HCT116 (cell line): ENCODE data around the gene OXGR1. TPM values are rescaled to one million over a fixed set of nuclear protein-coding genes. Genes with fewer than 3 reads are reported as not detected.

Experiments
- ATAC-seq: fragments of 200-7000 bp; cut with Tn5 transposase; 2 replicates; pipeline ENCODE4 v1.9.1; 2020; ENCODE audit warnings: mild to moderate bottlenecking, moderate library complexity
- BruUV-seq: library from RNA; stranded (reverse); fragments of 400-500 nt; replicated peaks from 2 replicates; lab custom pipeline; 2021; lab: Mats Ljungman, UMichigan
- CTCF ChIA-PET: fragments of 300-600 bp; sonication (Branson Sonifier 250); formaldehyde crosslinking; loops from one replicate; lab custom pipeline; 2021; ENCODE audit warnings: antibody characterized with exemption; lab: Charles Lee
- POLR2A ChIA-PET: fragments of 300-600, 350-600 bp; sonication (Branson Sonifier 250); formaldehyde crosslinking; loops from one replicate; lab custom pipeline; 2021; ENCODE audit warnings: antibody characterized with exemption; lab: Charles Lee
- RAD21 ChIA-PET, 2 experiments: fragments of 300-600 bp; sonication (Branson Sonifier 250); formaldehyde crosslinking; loops; one replicate each; lab custom pipeline; 2023; ENCODE audit warnings: low total read pairs in 2 of 2; ENCODE audit not compliant: uncharacterized antibody in 2 of 2, unreplicated experiment in 2 of 2, low non-redundant PET in 1 of 2; lab: Charles Lee
- DNase-seq: peaks from one replicate; pipeline ENCODE4 v3.0.0-alpha.2; 2010; ENCODE audit warnings: low read depth, low spot score
- H2AFZ ChIP-seq: fragments of 200-600 bp; shearing (Covaris generic), sonication (generic); 2 replicates; pipeline ENCODE4 v1.6.1; 2017; ENCODE audit warnings: low read depth, mixed run types, mixed read lengths, antibody characterized with exemption, low read length; ENCODE audit not compliant: poor library complexity, severe bottlenecking
- H3K27ac ChIP-seq: 2 replicates; pipeline ENCODE4 v1.5.1; 2012; ENCODE audit warnings: low read depth, low read length
- H3K27me3 ChIP-seq: fragments of 200-600 bp; sonication (generic); 2 replicates; pipeline ENCODE4 v1.6.1; 2016; ENCODE audit warnings: mixed run types, low read length, mixed read lengths; ENCODE audit not compliant: insufficient read depth
- H3K36me3 ChIP-seq, 2 experiments: fragments of 200-500 bp in 1 of 2; fragments of 200-600 bp in 1 of 2; sonication (Bioruptor generic) in 1 of 2; sonication (generic) in 1 of 2; 2 replicates each; pipeline versions ENCODE4 v1.5.1 to v1.6.1; 2014 to 2016; ENCODE audit warnings: low read length in 2 of 2, inconsistent platforms in 1 of 2, mixed read lengths in 1 of 2, mixed run types in 1 of 2; ENCODE audit not compliant: insufficient read depth in 2 of 2, control insufficient read depth in 1 of 2
- H3K4me1 ChIP-seq, 2 experiments: fragments of 200-600 bp in 1 of 2; sonication (generic) in 1 of 2; 2 replicates each; pipeline versions ENCODE4 v1.5.1 to v1.6.1; 2012 to 2017; ENCODE audit warnings: low read length in 2 of 2, inconsistent platforms in 1 of 2, mild to moderate bottlenecking in 1 of 2, mixed read lengths in 1 of 2, mixed run types in 1 of 2, moderate library complexity in 1 of 2; ENCODE audit not compliant: insufficient read depth in 2 of 2, control insufficient read depth in 1 of 2
- H3K4me2 ChIP-seq: fragments of 200-600 bp; sonication (generic); 2 replicates; pipeline ENCODE4 v1.6.1; 2017; ENCODE audit warnings: mixed run types, low read length, mixed read lengths
- H3K4me3 ChIP-seq, 2 experiments: fragments of 200-600 bp in 1 of 2; sonication (generic) in 1 of 2; replicated peaks in 1 of 2; 2 replicates each; pipeline ENCODE4 v1.5.1; 2011 to 2016; ENCODE audit warnings: low read length in 2 of 2, control low read depth in 1 of 2, low read depth in 1 of 2, mild to moderate bottlenecking in 1 of 2, mixed read lengths in 1 of 2, mixed run types in 1 of 2
- H3K79me2 ChIP-seq: fragments of 200-600 bp; sonication (generic); 2 replicates; pipeline ENCODE4 v1.6.1; 2017; ENCODE audit warnings: mild to moderate bottlenecking, mixed run types, low read length, moderate library complexity, mixed read lengths; ENCODE audit not compliant: insufficient read depth
- H3K9ac ChIP-seq: fragments of 200-600 bp; sonication (generic); 2 replicates; pipeline ENCODE4 v1.6.1; 2016; ENCODE audit warnings: low read length, mixed read lengths
- H3K9me2 ChIP-seq: fragments of 200-600 bp; sonication (generic), shearing (Covaris generic); 2 replicates; pipeline ENCODE4 v1.6.1; 2017; ENCODE audit warnings: mixed run types, mild to moderate bottlenecking, moderate library complexity; ENCODE audit not compliant: insufficient read depth
- H3K9me3 ChIP-seq, 2 experiments: fragments of 200-500 bp in 1 of 2; fragments of 200-600 bp in 1 of 2; sonication (Bioruptor generic) in 1 of 2; sonication (generic) in 1 of 2; 2 replicates each; pipeline ENCODE4 v1.6.1; 2014 to 2017; ENCODE audit warnings: low read length in 2 of 2, mixed read lengths in 2 of 2, inconsistent platforms in 1 of 2, low read depth in 1 of 2, mild to moderate bottlenecking in 1 of 2, mixed run types in 1 of 2, moderate library complexity in 1 of 2; ENCODE audit not compliant: control insufficient read depth in 1 of 2, insufficient read depth in 1 of 2
- H4K20me1 ChIP-seq: fragments of 200-600 bp; sonication (generic), shearing (Covaris generic); 2 replicates; pipeline ENCODE4 v1.6.1; 2017; ENCODE audit warnings: mixed run types, mild to moderate bottlenecking, moderate library complexity; ENCODE audit not compliant: insufficient read depth
- ATF3 ChIP-seq: IDR thresholded peaks from 2 replicates; pipeline ENCODE4 v1.6.1; 2012
- CEBPB ChIP-seq: IDR thresholded peaks from 2 replicates; pipeline ENCODE4 v1.6.1; 2012; ENCODE audit warnings: low read depth
- CTCF ChIP-seq, 3 experiments: fragments of 200-600 bp in 1 of 3; sonication (generic) in 1 of 3; IDR thresholded peaks in 2 of 3; conservative IDR thresholded peaks in 1 of 3; 2 replicates each; pipeline ENCODE4 v1.5.1; 2012 to 2017; ENCODE audit warnings: low read depth in 2 of 3, low read length in 2 of 3, antibody characterized with exemption in 1 of 3, borderline replicate concordance in 1 of 3, control low read depth in 1 of 3, mild to moderate bottlenecking in 1 of 3, mixed read lengths in 1 of 3, mixed run types in 1 of 3, moderate library complexity in 1 of 3; ENCODE audit not compliant: insufficient read depth in 1 of 3
- EGR1 ChIP-seq: IDR thresholded peaks from 2 replicates; pipeline ENCODE4 v1.6.1; 2012; ENCODE audit warnings: low read depth
- ELF1 ChIP-seq: IDR thresholded peaks from 2 replicates; pipeline ENCODE4 v1.6.1; 2012; ENCODE audit warnings: low read depth, borderline replicate concordance
- EZH2phosphoT487 ChIP-seq: fragments of 200-600 bp; IDR thresholded peaks from 2 replicates; pipeline ENCODE4 v1.6.1; 2018; ENCODE audit warnings: antibody characterized with exemption, borderline replicate concordance
- JUND ChIP-seq: IDR thresholded peaks from 2 replicates; pipeline ENCODE4 v1.6.1; 2012
- POLR2A ChIP-seq: IDR thresholded peaks from 2 replicates; pipeline ENCODE4 v1.7.0; 2011; ENCODE audit warnings: borderline replicate concordance; ENCODE audit not compliant: insufficient read depth, insufficient read length; ENCODE audit errors: extremely low read depth
- POLR2AphosphoS5 ChIP-seq: IDR thresholded peaks from 2 replicates; pipeline ENCODE4 v1.6.1; 2011; ENCODE audit warnings: mild to moderate bottlenecking, low read depth, low read length, moderate library complexity
- REST ChIP-seq: IDR thresholded peaks from 2 replicates; pipeline ENCODE4 v1.6.1; 2012; ENCODE audit warnings: low read depth
- SP1 ChIP-seq: IDR thresholded peaks from 2 replicates; pipeline ENCODE4 v1.6.1; 2012; ENCODE audit warnings: low read depth
- SRF ChIP-seq: IDR thresholded peaks from 2 replicates; pipeline ENCODE4 v1.6.1; 2012; ENCODE audit warnings: low read depth
- TCF7L2 ChIP-seq: IDR thresholded peaks from 2 replicates; pipeline ENCODE4 v1.7.0; 2011; ENCODE audit warnings: borderline replicate concordance, inconsistent platforms; ENCODE audit not compliant: insufficient read depth, insufficient read length; ENCODE audit errors: extremely low read depth
- YY1 ChIP-seq: IDR thresholded peaks from 2 replicates; pipeline ENCODE4 v1.6.1; 2011; ENCODE audit warnings: low read length, low read depth, moderate library complexity, mild to moderate bottlenecking; ENCODE audit not compliant: insufficient replicate concordance; ENCODE audit errors: extremely low read depth
- ZFX ChIP-seq: fragments of 450-650 bp; IDR thresholded peaks from 2 replicates; pipeline ENCODE4 v1.6.1; 2017
- ZNF274 ChIP-seq: fragments of 200-500 bp; sonication (Bioruptor generic); IDR thresholded peaks from 2 replicates; pipeline ENCODE4 v1.6.1; 2014; ENCODE audit warnings: mild to moderate bottlenecking, low read depth, low read length, inconsistent platforms
- intact Hi-C: fragments of 100-400 bp; cut with micrococcal nuclease; formaldehyde crosslinking; loops from 2 replicates; pipeline ENCODE4 v1.10.0; 2022
- total RNA-seq: library from RNA; stranded (reverse); gene quantifications from one replicate; pipeline ENCODE4 v1.2.1, GENCODE V29; 2021; ENCODE audit not compliant: unreplicated experiment
- TF ChIP-seq, protein P1 (sequence below): IDR thresholded peaks from 2 replicates; pipeline ENCODE4 v1.6.1; 2012

OXGR1 gene
- total RNA-seq, 1 experiment from 2014 or later, result not detected

GRCh38 chr13:96952595-96952994, 41.7 kb downstream of the OXGR1 start:
- CTCF ChIA-PET, result no interaction called here
- RAD21 ChIA-PET, result no interaction called here
- H3K9me2 ChIP-seq, result no peaks in the 10 kb centered on the region
- no peaks in the 10 kb centered on the region for H4K20me1 ChIP-seq
- peaks cover 8% of the 10 kb centered on the region; the same call in 1 of the 2 replicates for H3K27me3 ChIP-seq
- H3K36me3 ChIP-seq, result no peaks in the 10 kb centered on the region
- H3K4me1 ChIP-seq, result no peaks in the 10 kb centered on the region
- intact Hi-C loops, result no loop called here
- BruUV-seq, result no TSS peak
- ATAC-seq (no peak), DNase-seq (no peak)
- H2AFZ ChIP-seq, result no peak overlapping the region
- no peaks in the 10 kb centered on the region for H3K79me2 ChIP-seq
- POLR2A ChIA-PET, result no interaction called here
- H3K4me2 ChIP-seq, result no peak overlapping the region
- H3K9me3 ChIP-seq, result no peaks in the 10 kb centered on the region
- no peak overlapping the region for H3K27ac ChIP-seq
- no peak overlapping the region for H3K9ac ChIP-seq
- no peak for TF ChIP-seq CEBPB
- TF ChIP-seq ELF1, result no peak
- no peak for TF ChIP-seq TCF7L2
- TF ChIP-seq SRF, result no peak
- no peak for TF ChIP-seq JUND
- TF ChIP-seq EGR1, result no peak
- TF ChIP-seq SP1, result no peak
- TF ChIP-seq CTCF (IDR thresholded peaks at IDR 0.05 in 2 of 3, conservative IDR thresholded peaks at IDR 0.05 in 1 of 3; ENCODE audit: borderline replicate concordance in 1 of 3, insufficient read depth in 1 of 3, low read depth in 2 of 3, low read length in 2 of 3), result no peak
- no peak for TF ChIP-seq ZFX
- no peak overlapping the region for H3K4me3 ChIP-seq

DNA sequence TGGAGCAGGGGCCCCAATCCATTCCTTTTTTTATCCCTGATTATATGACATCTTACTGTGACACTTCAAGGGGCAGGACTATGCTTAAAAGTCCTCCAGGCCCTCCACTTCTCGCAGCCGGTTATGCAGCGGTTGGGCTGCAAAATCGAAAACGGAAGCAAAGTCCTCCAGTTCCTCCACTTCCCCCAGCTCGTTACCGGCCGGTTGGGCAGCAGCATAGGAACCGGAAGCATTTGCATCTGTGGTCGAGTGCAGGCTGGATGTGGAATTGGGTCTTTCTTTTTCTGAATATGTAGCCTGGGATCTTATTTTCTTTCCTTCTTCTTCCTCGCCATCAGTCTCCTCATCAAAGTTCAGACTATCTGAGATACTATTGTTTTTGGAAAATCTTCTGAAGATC, 46.1 kb downstream of the OXGR1 start:
- Histone ChIP-seq H3K9me3 (no peaks in the 10 kb centered on the region), H3K4me3 (no peak overlapping the region), H4K20me1 (no peaks in the 10 kb centered on the region), H3K9ac (no peak overlapping the region), H3K9me2 (no peaks in the 10 kb centered on the region), H2AFZ (no peak overlapping the region), H3K27ac (no peak overlapping the region), H3K4me1 (no peaks in the 10 kb centered on the region), H3K79me2 (no peaks in the 10 kb centered on the region), H3K4me2 (no peak overlapping the region), H3K36me3 (no peaks in the 10 kb centered on the region), H3K27me3 (peaks cover 4% of the 10 kb centered on the region; the same call in 1 of the 2 replicates)
- intact Hi-C loops, result no loop called here
- RAD21 ChIA-PET, result no interaction called here
- no peak for ATAC-seq
- no TSS peak for BruUV-seq
- no peak for DNase-seq
- POLR2A ChIA-PET, result no interaction called here
- CTCF ChIA-PET, result interaction anchor here (0.9 kb wide), 1 partner anchor 10 kb away, joined by 3 read pairs; no protein-coding TSS in a partner anchor
- TF ChIP-seq ATF3 (no peak), YY1 (no peak), ZNF274 (no peak), POLR2A (no peak), CEBPB (no peak), POLR2AphosphoS5 (no peak), EZH2phosphoT487 (no peak), REST (no peak), EGR1 (no peak)
- TF ChIP-seq, protein P1, sequence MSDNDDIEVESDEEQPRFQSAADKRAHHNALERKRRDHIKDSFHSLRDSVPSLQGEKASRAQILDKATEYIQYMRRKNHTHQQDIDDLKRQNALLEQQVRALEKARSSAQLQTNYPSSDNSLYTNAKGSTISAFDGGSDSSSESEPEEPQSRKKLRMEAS, result no peak
